HepG2 (cell line): ENCODE results near the gene LHX3. TPM values are rescaled to one million over a fixed set of nuclear protein-coding genes. Genes with fewer than 3 reads are reported as not detected.

Experiments
- ATAC-seq: fragments of 200-7000 bp; cut with Tn5 transposase; 3 replicates; pipeline ENCODE4 v1.9.1; 2020; ENCODE audit warnings: mild to moderate bottlenecking, moderate library complexity
- BruUV-seq: library from RNA; stranded (reverse); fragments of 400-500 nt; replicated peaks from 2 replicates; lab custom pipeline; 2021; lab: Mats Ljungman, UMichigan
- CTCF ChIA-PET: fragments of 300-600 bp; formaldehyde crosslinking; extraction: SDS; loops from one replicate; lab custom pipeline; 2021; ENCODE audit warnings: low total read pairs, inconsistent platforms, low intra/inter-chr PET ratio; lab: Yijun Ruan, JAX
- POLR2A ChIA-PET: fragments of 350-600 bp; sonication (Branson Sonifier 250); formaldehyde crosslinking; loops from one replicate; lab custom pipeline; 2020; ENCODE audit warnings: antibody characterized with exemption, inconsistent platforms; lab: Yijun Ruan, JAX
- DNase-seq: peaks from one replicate; pipeline ENCODE4 v3.0.0-alpha.2; 2015; ENCODE audit warnings: low spot score
- FAIRE-seq: peaks from 3 replicates; lab custom pipeline; 2011; peaks lifted over from hg19 to GRCh38; lab: Jason Lieb, UNC
- H2AFZ ChIP-seq: one replicate; pipeline ENCODE4 v1.6.1; 2011; ENCODE audit warnings: low read length, inconsistent platforms
- H3K27ac ChIP-seq: fragments of 300-600 bp; 3 replicates; pipeline ENCODE4 v1.8.0; 2011; ENCODE audit warnings: mixed run types, mild to moderate bottlenecking, mixed read lengths, low read length, inconsistent platforms; ENCODE audit not compliant: insufficient read depth; ENCODE audit errors: extremely low read length
- H3K27me3 ChIP-seq, 2 experiments: fragments of 200-600 bp in 1 of 2; 2 replicates in 1 of 2; 3 replicates in 1 of 2; pipeline versions ENCODE4 v1.6.0 to v1.8.0; 2011; ENCODE audit warnings: low read length in 2 of 2, mild to moderate bottlenecking in 2 of 2, moderate library complexity in 2 of 2, inconsistent platforms in 1 of 2; ENCODE audit not compliant: insufficient read depth in 2 of 2, control insufficient read depth in 1 of 2
- H3K36me3 ChIP-seq, 2 experiments: fragments of 200-600 bp in 1 of 2; replicated peaks in 1 of 2; 2 replicates in 1 of 2; 3 replicates in 1 of 2; pipeline versions ENCODE4 v1.5.1 to v1.8.0; 2011; ENCODE audit warnings: low read length in 2 of 2, inconsistent platforms in 1 of 2; ENCODE audit not compliant: insufficient read depth in 2 of 2, control insufficient read depth in 1 of 2
- H3K4me1 ChIP-seq: 2 replicates; pipeline ENCODE4 v1.5.1; 2012; ENCODE audit warnings: low read length, inconsistent platforms; ENCODE audit not compliant: insufficient read depth
- H3K4me2 ChIP-seq: 2 replicates; pipeline ENCODE4 v1.6.0; 2011; ENCODE audit warnings: low read depth, low read length, inconsistent platforms
- H3K4me3 ChIP-seq, 3 experiments: fragments of 200-600 bp in 1 of 3; sonication (generic), shearing (Covaris generic) in 1 of 3; replicated peaks in 1 of 3; 2 replicates each; pipeline ENCODE4 v1.5.1; 2011 to 2016; ENCODE audit warnings: low read length in 3 of 3, inconsistent platforms in 2 of 3, low read depth in 2 of 3, mild to moderate bottlenecking in 2 of 3, control low read depth in 1 of 3, mixed read lengths in 1 of 3; ENCODE audit not compliant: insufficient read depth in 1 of 3
- H3K79me2 ChIP-seq: one replicate; pipeline ENCODE4 v1.6.1; 2011; ENCODE audit warnings: low read length, inconsistent platforms; ENCODE audit not compliant: insufficient read depth
- H3K9ac ChIP-seq: 2 replicates; pipeline ENCODE4 v1.6.0; 2011; ENCODE audit warnings: mild to moderate bottlenecking, low read depth, low read length, inconsistent platforms; ENCODE audit not compliant: insufficient read depth
- H3K9me3 ChIP-seq: 2 replicates; pipeline ENCODE4 v1.5.1; 2012; ENCODE audit warnings: mild to moderate bottlenecking, low read length
- H4K20me1 ChIP-seq: 2 replicates; pipeline ENCODE4 v1.6.0; 2011; ENCODE audit warnings: inconsistent platforms, mild to moderate bottlenecking, low read length, moderate library complexity; ENCODE audit not compliant: insufficient read depth
- HNRNPH1 ChIP-seq: fragments of 200-400 bp; formaldehyde crosslinking; optimal IDR thresholded peaks from 2 replicates; pipeline ENCODE3; 2017; ENCODE audit warnings: mild to moderate bottlenecking, low read depth, low read length
- MXI1 ChIP-seq: IDR thresholded peaks from 3 replicates; pipeline ENCODE4 v1.6.1; 2012; ENCODE audit warnings: low read depth, low read length, inconsistent platforms, borderline replicate concordance
- WGBS: methylation state at CpG from one replicate; pipeline ENCODE4 v1.1.6; 2017; ENCODE audit warnings: low lambda C conversion rate; 5-methylcytosine and 5-hydroxymethylcytosine counted together
- in situ Hi-C: cut with HindIII; loops from 2 replicates; pipeline ENCODE4 v1.10.0; 2017; ENCODE audit warnings: low pct_unique_long_range_greater_than_20kb; ENCODE audit not compliant: extremely low pct_ligation_motif_present
- intact Hi-C: fragments of 100-400 bp; cut with micrococcal nuclease; formaldehyde crosslinking; loops from one replicate; pipeline ENCODE4 v1.10.0; 2022; ENCODE audit not compliant: unreplicated experiment
- polyA plus RNA-seq, 8 experiments: library from polyadenylated mRNA; depleted of rRNA in 3 of 8; stranded (reverse) in 7 of 8; unstranded in 1 of 8; fragments of >200 nt; fragmentation: Illumina TruSeq in 4 of 8; extraction: Trizol in 4 of 8; gene quantifications; 2 replicates each; pipeline versions ENCODE4 v1.2.1 to v1.2.3, GENCODE V29; 2011 to 2016; ENCODE audit warnings: low read depth in 4 of 8, missing spikeins in 1 of 8, mixed read lengths in 1 of 8; ENCODE audit not compliant: insufficient read depth in 1 of 8
- total RNA-seq, 5 experiments: library from RNA; depleted of rRNA; stranded (reverse); fragments of >200 nt; fragmentation: Illumina TruSeq; extraction: Trizol; gene quantifications; 2 replicates each; pipeline ENCODE4 v1.2.3, GENCODE V29; 2016; ENCODE audit warnings: low read depth in 1 of 5
- TF ChIP-seq, protein P1 (sequence below): sonication (generic); formaldehyde crosslinking; IDR thresholded peaks from 2 replicates; pipeline ENCODE4 v1.4.0; 2020; ENCODE audit warnings: missing genetic modification reagents

Gene LHX3
- total and polyA plus RNA-seq, 2 of the 13 experiments (the other 11 are each of a cell fraction or from before 2014, with no cell fraction given): not detected

DNA sequence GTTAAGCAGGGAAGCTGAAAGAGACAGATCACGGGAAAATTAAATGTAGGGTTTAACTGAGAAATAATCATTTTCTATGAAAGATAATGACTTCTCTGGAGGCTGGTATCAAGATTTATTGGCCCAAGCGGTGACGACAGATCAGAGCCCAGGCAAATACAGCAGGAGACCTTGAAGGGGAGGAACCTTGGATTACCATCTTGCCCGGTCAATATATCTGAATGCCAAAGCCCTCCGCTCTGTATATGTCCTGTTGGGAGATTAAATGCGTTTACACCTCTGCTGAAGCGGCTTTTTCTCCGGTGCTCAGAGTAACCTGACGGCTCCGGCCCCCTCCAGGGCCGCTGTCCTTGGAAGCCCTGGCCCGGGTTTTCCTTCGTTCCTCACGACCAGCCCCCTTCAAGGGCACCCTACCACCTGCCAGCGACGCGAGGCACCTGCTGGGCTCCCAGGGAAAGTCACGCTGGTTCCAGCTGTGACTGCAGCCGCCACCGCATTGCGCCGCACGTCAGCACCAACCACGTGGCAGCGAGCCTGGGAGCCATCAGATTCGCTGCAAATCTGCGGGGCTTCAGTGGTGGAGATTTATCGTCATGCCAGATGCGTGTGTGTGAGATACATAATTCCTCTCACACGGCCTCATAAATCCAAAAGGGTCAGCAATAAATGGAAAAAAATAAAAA lies 45.1 kb upstream of the LHX3 start:
- TF ChIP-seq, protein P1, sequence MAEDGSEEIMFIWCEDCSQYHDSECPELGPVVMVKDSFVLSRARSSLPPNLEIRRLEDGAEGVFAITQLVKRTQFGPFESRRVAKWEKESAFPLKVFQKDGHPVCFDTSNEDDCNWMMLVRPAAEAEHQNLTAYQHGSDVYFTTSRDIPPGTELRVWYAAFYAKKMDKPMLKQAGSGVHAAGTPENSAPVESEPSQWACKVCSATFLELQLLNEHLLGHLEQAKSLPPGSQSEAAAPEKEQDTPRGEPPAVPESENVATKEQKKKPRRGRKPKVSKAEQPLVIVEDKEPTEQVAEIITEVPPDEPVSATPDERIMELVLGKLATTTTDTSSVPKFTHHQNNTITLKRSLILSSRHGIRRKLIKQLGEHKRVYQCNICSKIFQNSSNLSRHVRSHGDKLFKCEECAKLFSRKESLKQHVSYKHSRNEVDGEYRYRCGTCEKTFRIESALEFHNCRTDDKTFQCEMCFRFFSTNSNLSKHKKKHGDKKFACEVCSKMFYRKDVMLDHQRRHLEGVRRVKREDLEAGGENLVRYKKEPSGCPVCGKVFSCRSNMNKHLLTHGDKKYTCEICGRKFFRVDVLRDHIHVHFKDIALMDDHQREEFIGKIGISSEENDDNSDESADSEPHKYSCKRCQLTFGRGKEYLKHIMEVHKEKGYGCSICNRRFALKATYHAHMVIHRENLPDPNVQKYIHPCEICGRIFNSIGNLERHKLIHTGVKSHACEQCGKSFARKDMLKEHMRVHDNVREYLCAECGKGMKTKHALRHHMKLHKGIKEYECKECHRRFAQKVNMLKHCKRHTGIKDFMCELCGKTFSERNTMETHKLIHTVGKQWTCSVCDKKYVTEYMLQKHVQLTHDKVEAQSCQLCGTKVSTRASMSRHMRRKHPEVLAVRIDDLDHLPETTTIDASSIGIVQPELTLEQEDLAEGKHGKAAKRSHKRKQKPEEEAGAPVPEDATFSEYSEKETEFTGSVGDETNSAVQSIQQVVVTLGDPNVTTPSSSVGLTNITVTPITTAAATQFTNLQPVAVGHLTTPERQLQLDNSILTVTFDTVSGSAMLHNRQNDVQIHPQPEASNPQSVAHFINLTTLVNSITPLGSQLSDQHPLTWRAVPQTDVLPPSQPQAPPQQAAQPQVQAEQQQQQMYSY (CRISPR knock-in tag): peak; percentile 72; the same call in 1 of the 2 replicates
- TF ChIP-seq HNRNPH1 (no peak), MXI1 (no peak)
- Histone ChIP-seq H3K9me3 (no peaks in the 10 kb centered on the region), H3K27me3 (peaks cover 16 to 79% of the 10 kb centered on the region in 2 experiments), H3K4me3 (no peak overlapping the region), H3K36me3 (no peaks in the 10 kb centered on the region), H3K79me2 (no peaks in the 10 kb centered on the region), H3K4me2 (no peak overlapping the region), H3K27ac (no peak overlapping the region), H2AFZ (no peak overlapping the region), H3K9ac (no peak overlapping the region), H3K4me1 (peaks cover 37% of the 10 kb centered on the region), H4K20me1 (no peaks in the 10 kb centered on the region; the same call in 1 of the 2 replicates)
- intact Hi-C loops: loop anchor here (5.0 kb wide), 2 partner anchors 377 to 1727 kb away; no protein-coding TSS in a partner anchor
- FAIRE-seq (no peak), ATAC-seq (no peak), DNase-seq (no peak)
- POLR2A ChIA-PET: interaction anchor here (1.1 kb wide), 1 partner anchor 80 kb away, joined by 3 read pairs; no protein-coding TSS in a partner anchor
- CTCF ChIA-PET: no interaction called here
- in situ Hi-C loops: loop anchor here (25.0 kb wide), 1 partner anchor 263 kb away; no protein-coding TSS in a partner anchor
- WGBS: 60% methylated on average over 20 of the region's 30 CpGs
- BruUV-seq: no TSS peak
